HepG2 (cell line): Measurements from ENCODE around the gene METAP1D. TPM values are rescaled to one million over a fixed set of nuclear protein-coding genes. Genes with fewer than 3 reads are reported as not detected.

Source experiments
- JUND ChIP-seq: sonication (generic); formaldehyde crosslinking; IDR thresholded peaks from 2 replicates; pipeline ENCODE4 v1.8.0; 2022; ENCODE audit warnings: mild to moderate bottlenecking, missing genetic modification reagents
- MBD4 ChIP-seq: IDR thresholded peaks from 2 replicates; pipeline ENCODE4 v1.6.1; 2012; ENCODE audit warnings: low read length, inconsistent platforms, borderline replicate concordance
- MEIS2 ChIP-seq: sonication (generic); formaldehyde crosslinking; IDR thresholded peaks from 2 replicates; pipeline ENCODE4 v1.9.0; 2021; ENCODE audit warnings: mild to moderate bottlenecking, missing genetic modification reagents
- MZF1 ChIP-seq: sonication (generic); formaldehyde crosslinking; IDR thresholded peaks from 2 replicates; pipeline ENCODE4 v1.8.1; 2023; ENCODE audit warnings: mild to moderate bottlenecking, missing genetic modification reagents, borderline replicate concordance
- NFYC ChIP-seq: IDR thresholded peaks from 2 replicates; pipeline ENCODE4 v1.6.1; 2016; ENCODE audit warnings: missing genetic modification reagents, missing compliant biosample characterization
- NR2F1 ChIP-seq, 2 experiments: fragments of 450-650 bp in 1 of 2; formaldehyde crosslinking in 1 of 2; IDR thresholded peaks; 2 replicates each; pipeline versions ENCODE4 v1.5.0 to v1.6.1; 2016 to 2020; ENCODE audit warnings: mild to moderate bottlenecking in 1 of 2, missing compliant biosample characterization in 1 of 2, missing genetic modification reagents in 1 of 2, moderate library complexity in 1 of 2
- PRDM15 ChIP-seq: sonication (generic); formaldehyde crosslinking; IDR thresholded peaks from 2 replicates; pipeline ENCODE4 v1.4.0; 2020; ENCODE audit warnings: missing genetic modification reagents
- RNF2 ChIP-seq: fragments of 450-650 bp; conservative IDR thresholded peaks from 2 replicates; pipeline ENCODE4 v1.6.1; 2016; ENCODE audit warnings: low read depth
- TEAD3 ChIP-seq: optimal IDR thresholded peaks from 2 replicates; pipeline ENCODE3; 2016; ENCODE audit warnings: borderline replicate concordance
- THAP11 ChIP-seq: IDR thresholded peaks from 2 replicates; pipeline ENCODE4 v1.6.1; 2016; ENCODE audit warnings: missing biosample characterization, missing genetic modification reagents
- ZBTB20 ChIP-seq: sonication (generic); formaldehyde crosslinking; IDR thresholded peaks from 2 replicates; pipeline ENCODE4 v1.8.1; 2023; ENCODE audit warnings: missing genetic modification reagents, low read depth, mild to moderate bottlenecking, borderline replicate concordance
- ZBTB37 ChIP-seq: sonication (generic); formaldehyde crosslinking; IDR thresholded peaks from 2 replicates; pipeline ENCODE4 v1.4.0; 2020; ENCODE audit warnings: mild to moderate bottlenecking, missing genetic modification reagents
- ZNF354B ChIP-seq: sonication (generic); formaldehyde crosslinking; IDR thresholded peaks from 2 replicates; pipeline ENCODE4 v1.8.0; 2022; ENCODE audit warnings: mild to moderate bottlenecking, missing genetic modification reagents
- polyA plus RNA-seq, 8 experiments: library from polyadenylated mRNA; depleted of rRNA in 3 of 8; stranded (reverse) in 7 of 8; unstranded in 1 of 8; fragments of >200 nt; fragmentation: Illumina TruSeq in 4 of 8; extraction: Trizol in 4 of 8; gene quantifications; 2 replicates each; pipeline versions ENCODE4 v1.2.1 to v1.2.3, GENCODE V29; 2011 to 2016; ENCODE audit warnings: low read depth in 4 of 8, missing spikeins in 1 of 8, mixed read lengths in 1 of 8; ENCODE audit not compliant: insufficient read depth in 1 of 8
- total RNA-seq, 5 experiments: library from RNA; depleted of rRNA; stranded (reverse); fragments of >200 nt; fragmentation: Illumina TruSeq; extraction: Trizol; gene quantifications; 2 replicates each; pipeline ENCODE4 v1.2.3, GENCODE V29; 2016; ENCODE audit warnings: low read depth in 1 of 5

The METAP1D gene
- total and polyA plus RNA-seq, 2 of the 13 experiments (the other 11 are each of a cell fraction or from before 2014, with no cell fraction given) = 14.7 to 21.6 TPM

GRCh38 chr2:171999604-172000469 lies at the start of gene METAP1D (continued):
- peak; percentile 93 for TF ChIP-seq ZBTB20 (CRISPR knock-in tag)
- peak; percentile 88 for TF ChIP-seq JUND (CRISPR knock-in tag)
- peak; percentile 87 for TF ChIP-seq THAP11
- TF ChIP-seq MBD4 = no peak
- TF ChIP-seq RNF2 = peak; percentile 98
- peak; percentile 65 for TF ChIP-seq TEAD3 (CRISPR knock-in tag)
- TF ChIP-seq ZNF354B (CRISPR knock-in tag) = no peak
- TF ChIP-seq MZF1 (CRISPR knock-in tag) = 0 out of 2 replicates have a peak, but pooled peaks have one; percentile 80
- TF ChIP-seq NFYC (CRISPR knock-in tag) = peak; percentile 66
- no peak for TF ChIP-seq ZBTB37 (CRISPR knock-in tag)
- peak; percentile 96; the same call in 1 of the 2 replicates for TF ChIP-seq MEIS2 (CRISPR knock-in tag)
- no peak for TF ChIP-seq NR2F1 (CRISPR knock-in tag; IDR thresholded peaks at IDR 0.05)
- TF ChIP-seq PRDM15 (CRISPR knock-in tag) = peak; percentile 65; the same call in 1 of the 2 replicates
